A549 (cell line): ENCODE data around the gene EYA3. TPM values are rescaled to one million over a fixed set of nuclear protein-coding genes. Genes with fewer than 3 reads are reported as not detected.

ENCODE experiments used
- ATAC-seq, 2 experiments: fragments of 200-7000 bp in 1 of 2; fragments of >200 bp in 1 of 2; cut with Nextera tagmentation in 1 of 2; cut with Tn5 transposase in 1 of 2; 3 replicates each; pipeline versions ENCODE4 v1.8.0 to v1.9.1; 2018 to 2020; ENCODE audit warnings: mild to moderate bottlenecking in 1 of 2, moderate library complexity in 1 of 2
- CTCF ChIA-PET: fragments of 300-600 bp; sonication (Branson Sonifier 250); formaldehyde crosslinking; extraction: SDS; loops from one replicate; lab custom pipeline; 2021; ENCODE audit warnings: antibody characterized with exemption, inconsistent platforms; lab: Yijun Ruan, JAX
- POLR2A ChIA-PET: fragments of 350-600 bp; formaldehyde crosslinking; extraction: SDS; loops from one replicate; lab custom pipeline; 2021; ENCODE audit warnings: antibody characterized with exemption, inconsistent platforms; lab: Yijun Ruan, JAX
- DNase-seq, 2 experiments: peaks; one replicate each; pipeline versions ENCODE4 v3.0.0 to v3.0.0-alpha.2; 2011 to 2016; ENCODE audit warnings: low read depth in 1 of 2, low spot score in 1 of 2
- FAIRE-seq: peaks from 2 replicates; lab custom pipeline; 2011; peaks lifted over from hg19 to GRCh38; lab: Jason Lieb, UNC
- H3K27ac ChIP-seq, 2 experiments: fragments of >200 bp; sonication (Bioruptor Twin); formaldehyde crosslinking; 3 replicates each; pipeline ENCODE4 v1.5.1; 2016 to 2017
- H3K4me1 ChIP-seq: fragments of >200 bp; sonication (Bioruptor Twin); formaldehyde crosslinking; 3 replicates; pipeline ENCODE4 v1.6.1; 2016
- H3K4me2 ChIP-seq: fragments of >200 bp; sonication (Bioruptor Twin); formaldehyde crosslinking; 3 replicates; pipeline ENCODE4 v1.6.1; 2016
- H3K4me3 ChIP-seq: fragments of >200 bp; sonication (Bioruptor Twin); formaldehyde crosslinking; 3 replicates; pipeline ENCODE4 v1.5.1; 2016
- H3K9me3 ChIP-seq: fragments of >200 bp; sonication (Bioruptor Twin); formaldehyde crosslinking; 3 replicates; pipeline ENCODE4 v1.6.1; 2016
- BCL3 ChIP-seq: fragments of >200 bp; sonication (Bioruptor Twin); formaldehyde crosslinking; IDR thresholded peaks from 3 replicates; pipeline ENCODE4 v1.6.1; 2016
- CHD2 ChIP-seq: fragments of 150-350 bp; IDR thresholded peaks from 2 replicates; pipeline ENCODE4 v1.6.1; 2014; ENCODE audit warnings: low read length; ENCODE audit not compliant: partially characterized antibody
- CHD4 ChIP-seq: fragments of 200-600 bp; sonication (generic); IDR thresholded peaks from 2 replicates; pipeline ENCODE4 v1.6.1; 2016; ENCODE audit warnings: antibody characterized with exemption, mild to moderate bottlenecking, borderline replicate concordance
- EHF ChIP-seq: fragments of 250-450 bp; sonication (Bioruptor Pico); IDR thresholded peaks from 2 replicates; pipeline ENCODE4 v1.5.0; 2020; ENCODE audit warnings: mild to moderate bottlenecking
- ELK1 ChIP-seq: fragments of 150-350 bp; IDR thresholded peaks from 2 replicates; pipeline ENCODE4 v1.6.1; 2014; ENCODE audit warnings: low read depth, mild to moderate bottlenecking, low read length
- EP300 ChIP-seq, 2 experiments: fragments of >200 bp; sonication (Bioruptor Twin); formaldehyde crosslinking; IDR thresholded peaks; 2 replicates in 1 of 2; 3 replicates in 1 of 2; pipeline ENCODE4 v1.6.1; 2016 to 2017
- GATA3 ChIP-seq: IDR thresholded peaks from 2 replicates; pipeline ENCODE4 v1.6.1; 2012; ENCODE audit warnings: borderline replicate concordance
- KDM1A ChIP-seq: fragments of 200-600 bp; sonication (generic); IDR thresholded peaks from 2 replicates; pipeline ENCODE4 v1.6.1; 2016; ENCODE audit warnings: low read depth, mild to moderate bottlenecking
- KDM5A ChIP-seq: fragments of 200-600 bp; sonication (generic); IDR thresholded peaks from 2 replicates; pipeline ENCODE4 v1.6.1; 2016; ENCODE audit warnings: antibody characterized with exemption, mild to moderate bottlenecking
- MAFK ChIP-seq: fragments of 450-650 bp; IDR thresholded peaks from 2 replicates; pipeline ENCODE4 v1.6.1; 2014; ENCODE audit not compliant: partially characterized antibody
- MYC ChIP-seq: IDR thresholded peaks from 2 replicates; pipeline ENCODE4 v1.6.1; 2012; ENCODE audit warnings: mild to moderate bottlenecking, inconsistent platforms, low read length, improper control_type of control experiment, borderline replicate concordance
- PBX3 ChIP-seq: IDR thresholded peaks from 2 replicates; pipeline ENCODE4 v1.6.1; 2012
- RARB ChIP-seq: fragments of 250-450 bp; sonication (Bioruptor Pico); IDR thresholded peaks from 2 replicates; pipeline ENCODE4 v1.8.0; 2021; ENCODE audit warnings: mild to moderate bottlenecking, moderate library complexity
- REST ChIP-seq: fragments of 200-600 bp; sonication (generic); IDR thresholded peaks from 2 replicates; pipeline ENCODE4 v1.6.1; 2016; ENCODE audit warnings: antibody characterized with exemption, mild to moderate bottlenecking, moderate library complexity
- RNF2 ChIP-seq: fragments of 200-600 bp; sonication (generic); IDR thresholded peaks from 2 replicates; pipeline ENCODE4 v1.6.1; 2016; ENCODE audit warnings: low read depth, mild to moderate bottlenecking, antibody characterized with exemption, moderate library complexity, borderline replicate concordance
- SMC3 ChIP-seq: fragments of >200 bp; sonication (Bioruptor Twin); formaldehyde crosslinking; IDR thresholded peaks from 3 replicates; pipeline ENCODE4 v1.6.1; 2018; ENCODE audit warnings: inconsistent platforms
- SREBF2 ChIP-seq: fragments of 450-650 bp; IDR thresholded peaks from 2 replicates; pipeline ENCODE4 v1.6.1; 2014; ENCODE audit warnings: mild to moderate bottlenecking, moderate library complexity
- ZC3H11A ChIP-seq: fragments of 450-650 bp; IDR thresholded peaks from 2 replicates; pipeline ENCODE4 v1.6.1; 2014; ENCODE audit warnings: antibody characterized with exemption, mild to moderate bottlenecking
- ZSCAN20 ChIP-seq: fragments of 250-450 bp; sonication (Bioruptor Pico); IDR thresholded peaks from 2 replicates; pipeline ENCODE4 v1.8.0; 2022; ENCODE audit warnings: mild to moderate bottlenecking, moderate library complexity
- WGBS: methylation state at CpG from one replicate; pipeline ENCODE4 v1.1.6; 2017; ENCODE audit errors: missing lambda C conversion rate; 5-methylcytosine and 5-hydroxymethylcytosine counted together
- polyA plus RNA-seq, 4 experiments: library from polyadenylated mRNA; depleted of rRNA in 3 of 4; stranded (reverse); fragments of >200 nt; fragmentation: RNase III in 1 of 4; extraction: RNeasy Plus Mini Kit Qiagen cat#74134 plus additional on column Dnase treatment in 1 of 4; gene quantifications; 2 replicates in 3 of 4; 3 replicates in 1 of 4; pipeline ENCODE4 v1.2.3, GENCODE V29; 2011 to 2017
- TF ChIP-seq, protein P1 (sequence below): IDR thresholded peaks from 2 replicates; pipeline ENCODE4 v1.6.1; 2012
- TF ChIP-seq, protein P2 (sequence below): fragments of >200 bp; sonication (Bioruptor Twin); formaldehyde crosslinking; IDR thresholded peaks from 3 replicates; pipeline ENCODE4 v1.5.1; 2016

The EYA3 gene
- polyA plus RNA-seq, 2 of the 4 experiments (the other 2 are of a cell fraction), result 5.7 to 9.3 TPM

GRCh38 chr1:28045777-28046176 lies 42.6 kb downstream of the EYA3 start (continued):
- TF ChIP-seq CHD2 (no peak), MYC (no peak), KDM1A (no peak)

GRCh38 chr1:28044399-28044798 lies 44.0 kb downstream of the EYA3 start:
- H3K4me3 ChIP-seq, result no peak overlapping the region
- H3K9me3 ChIP-seq, result no peaks in the 10 kb centered on the region
- DNase-seq (no peak), ATAC-seq (no peak), FAIRE-seq (no peak)
- POLR2A ChIA-PET, result no interaction called here
- no peak overlapping the region for H3K4me2 ChIP-seq
- TF ChIP-seq MAFK (peak; percentile 32), EHF (no peak)
- H3K27ac ChIP-seq, result no peak overlapping the region
- no peaks in the 10 kb centered on the region for H3K4me1 ChIP-seq
- CTCF ChIA-PET, result no interaction called here
- WGBS, result 82% methylated on average over 1 of the region's 1 CpG

GRCh38 chr1:28039341-28039740 lies 49.1 kb downstream of the EYA3 start:
- Histone ChIP-seq H3K4me1 (no peaks in the 10 kb centered on the region), H3K9me3 (no peaks in the 10 kb centered on the region), H3K27ac (no peak overlapping the region), H3K4me2 (no peak overlapping the region), H3K4me3 (no peak overlapping the region)
- ChIA-PET CTCF (no interaction called here), POLR2A (no interaction called here)
- DNase-seq, result no peak
- 76% methylated on average over 2 of the region's 2 CpGs for WGBS
- no peak for FAIRE-seq
- no peak for ATAC-seq
- TF ChIP-seq SMC3 (no peak), PBX3 (no peak), EHF (no peak), CHD4 (no peak), EP300 (IDR thresholded peaks at IDR 0.05) (no peak), RARB (CRISPR knock-in tag) (no peak), ZC3H11A (no peak), REST (no peak), GATA3 (no peak), SREBF2 (no peak), KDM5A (no peak), ZSCAN20 (CRISPR knock-in tag) (no peak), BCL3 (no peak), ELK1 (no peak), RNF2 (no peak)
- TF ChIP-seq, protein P1, sequence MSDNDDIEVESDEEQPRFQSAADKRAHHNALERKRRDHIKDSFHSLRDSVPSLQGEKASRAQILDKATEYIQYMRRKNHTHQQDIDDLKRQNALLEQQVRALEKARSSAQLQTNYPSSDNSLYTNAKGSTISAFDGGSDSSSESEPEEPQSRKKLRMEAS, result no peak
- TF ChIP-seq, protein P2, sequence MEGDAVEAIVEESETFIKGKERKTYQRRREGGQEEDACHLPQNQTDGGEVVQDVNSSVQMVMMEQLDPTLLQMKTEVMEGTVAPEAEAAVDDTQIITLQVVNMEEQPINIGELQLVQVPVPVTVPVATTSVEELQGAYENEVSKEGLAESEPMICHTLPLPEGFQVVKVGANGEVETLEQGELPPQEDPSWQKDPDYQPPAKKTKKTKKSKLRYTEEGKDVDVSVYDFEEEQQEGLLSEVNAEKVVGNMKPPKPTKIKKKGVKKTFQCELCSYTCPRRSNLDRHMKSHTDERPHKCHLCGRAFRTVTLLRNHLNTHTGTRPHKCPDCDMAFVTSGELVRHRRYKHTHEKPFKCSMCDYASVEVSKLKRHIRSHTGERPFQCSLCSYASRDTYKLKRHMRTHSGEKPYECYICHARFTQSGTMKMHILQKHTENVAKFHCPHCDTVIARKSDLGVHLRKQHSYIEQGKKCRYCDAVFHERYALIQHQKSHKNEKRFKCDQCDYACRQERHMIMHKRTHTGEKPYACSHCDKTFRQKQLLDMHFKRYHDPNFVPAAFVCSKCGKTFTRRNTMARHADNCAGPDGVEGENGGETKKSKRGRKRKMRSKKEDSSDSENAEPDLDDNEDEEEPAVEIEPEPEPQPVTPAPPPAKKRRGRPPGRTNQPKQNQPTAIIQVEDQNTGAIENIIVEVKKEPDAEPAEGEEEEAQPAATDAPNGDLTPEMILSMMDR, result no peak
